Stimulated activated CD4-positive, alpha-beta T cell treated with anti-CD3 and anti-CD28 coated beads, Interleukin-4, amount 100 ng/mL, for 24 hours (primary cell): ENCODE data around the gene MALT1.
"Not testable (repeated sequence)": the region's sequence is repeated elsewhere in the genome, so short reads cannot be mapped to it uniquely, and the experiment has no call there.

Experiments
- DNase-seq: peaks from one replicate; pipeline ENCODE4 v3.0.0-alpha.2; 2020

The MALT1 gene

GRCh38 chr18:58748899-58749595 is 77.8 kb downstream of the MALT1 start:
- no peak for DNase-seq

- DNase-seq, result no peak
These were observed 82.7 kb downstream of the MALT1 start for GRCh38 chr18:58753976-58754375.

GRCh38 chr18:58754544-58755068 is 83.3 kb downstream of the MALT1 start:
- DNase-seq, result no peak

GRCh38 chr18:58755304-58756010 is 84.2 kb downstream of the MALT1 start:
- DNase-seq, result no peak

GRCh38 chr18:58756148-58756547 is 84.9 kb downstream of the MALT1 start:
- DNase-seq, result no peak

GRCh38 chr18:58756596-58757240 is 85.5 kb downstream of the MALT1 start:
- no peak for DNase-seq

- not testable (repeated sequence) for DNase-seq
These were observed 86.1 kb downstream of the MALT1 start for GRCh38 chr18:58757351-58757750.

GRCh38 chr18:58758046-58758445 is 86.8 kb downstream of the MALT1 start:
- no peak for DNase-seq

GRCh38 chr18:58758606-58759005 is 87.3 kb downstream of the MALT1 start:
- no peak for DNase-seq

- no peak for DNase-seq
These were observed 90.1 kb downstream of the MALT1 start for GRCh38 chr18:58761241-58761969.

GRCh38 chr18:58761970-58762780 is 90.9 kb downstream of the MALT1 start:
- no peak for DNase-seq

- DNase-seq, result no peak
These were observed 91.5 kb downstream of the MALT1 start for GRCh38 chr18:58762781-58763171.

- no peak for DNase-seq
These were observed 94.9 kb downstream of the MALT1 start for GRCh38 chr18:58766164-58766563.

- DNase-seq, result no peak
These were observed 95.7 kb downstream of the MALT1 start for GRCh38 chr18:58766946-58767345.

GRCh38 chr18:58768293-58768974 is 97.2 kb downstream of the MALT1 start:
- peak; percentile 73 for DNase-seq

- no peak for DNase-seq
These were observed 98.1 kb downstream of the MALT1 start for GRCh38 chr18:58769321-58769720.

GRCh38 chr18:58770601-58771000 is 99.3 kb downstream of the MALT1 start:
- no peak for DNase-seq

- no peak for DNase-seq
These were observed 100.9 kb downstream of the MALT1 start for GRCh38 chr18:58772161-58772560.

GRCh38 chr18:58776084-58776483 is 104.8 kb downstream of the MALT1 start:
- no peak for DNase-seq

- DNase-seq, result not testable (repeated sequence)
These were observed 105.3 kb downstream of the MALT1 start for GRCh38 chr18:58776541-58776940.

- no peak for DNase-seq
These were observed 106.2 kb downstream of the MALT1 start for GRCh38 chr18:58777471-58777870.

- DNase-seq, result no peak
These were observed 108.3 kb downstream of the MALT1 start for GRCh38 chr18:58779529-58779928.
